Stimulated activated CD4-positive, alpha-beta T cell treated with anti-CD3 and anti-CD28 coated beads, Interleukin-2, amount 100 ng/mL, for 24 hours (primary cell): ENCODE results near the gene SH3PXD2B.

ENCODE experiments used
- DNase-seq, 2 donors: peaks; one replicate each; pipeline ENCODE4 v3.0.0-alpha.2; 2020

The SH3PXD2B gene

DNA sequence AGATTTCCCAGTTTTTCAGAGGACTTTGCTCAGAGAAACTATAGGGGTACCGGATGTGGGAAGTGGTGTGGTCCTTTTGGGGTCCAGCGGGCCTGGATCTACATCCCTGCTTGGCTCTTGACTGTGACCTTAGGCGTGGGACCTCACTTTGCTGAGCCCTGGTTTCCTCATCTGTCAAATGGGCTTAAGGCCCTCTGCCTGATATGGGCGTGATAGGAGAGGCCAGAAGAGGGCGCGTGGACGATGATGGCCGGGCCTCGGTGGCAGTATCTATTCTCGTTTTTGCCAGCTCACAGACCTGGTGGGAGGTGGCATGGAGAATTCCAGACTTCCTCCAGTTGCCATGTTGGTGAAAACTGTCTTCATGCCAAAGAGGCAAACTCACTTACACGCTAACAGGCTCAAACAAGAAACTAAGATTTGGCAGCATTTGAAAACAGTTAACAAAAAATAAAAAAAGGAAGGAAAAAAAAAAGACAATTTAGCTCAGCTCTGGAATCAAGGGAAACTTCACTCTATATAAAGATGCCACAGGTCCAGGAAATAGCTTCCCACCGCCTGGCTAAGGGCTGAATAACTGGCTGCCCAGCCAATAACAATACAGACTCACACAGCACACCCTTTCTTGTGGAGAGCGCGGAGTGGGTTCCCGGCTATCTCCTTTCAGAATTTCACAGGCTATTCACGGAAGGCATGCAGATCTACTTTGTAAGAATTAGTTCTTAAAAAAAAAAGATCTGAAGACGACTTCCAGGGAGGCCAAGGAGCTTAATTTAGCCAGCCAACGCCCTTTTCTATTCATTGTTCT lies 1.7 kb downstream of the SH3PXD2B start:
- DNase-seq, result no peak

DNA sequence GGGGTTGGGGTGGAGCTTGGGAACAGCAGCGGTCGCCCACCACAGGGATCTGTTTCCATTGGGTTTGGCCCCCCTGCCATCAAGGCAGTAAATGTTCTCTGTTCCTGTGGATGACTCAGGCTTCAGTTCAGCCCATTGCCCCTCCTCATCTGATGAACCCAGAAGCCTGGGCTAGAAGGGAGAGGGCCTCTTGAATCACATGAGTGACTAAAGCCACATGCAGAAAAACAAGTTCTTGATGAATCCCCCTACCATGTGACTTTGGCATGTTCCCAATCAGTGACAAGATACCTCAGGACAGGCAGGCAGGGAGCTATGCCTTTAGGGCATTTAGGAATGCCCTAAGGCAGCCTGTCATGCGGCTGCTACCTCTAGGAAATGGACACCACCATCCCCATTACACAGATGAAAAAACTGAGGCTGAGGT lies 2.5 kb downstream of the SH3PXD2B start:
- DNase-seq, result no peak

DNA sequence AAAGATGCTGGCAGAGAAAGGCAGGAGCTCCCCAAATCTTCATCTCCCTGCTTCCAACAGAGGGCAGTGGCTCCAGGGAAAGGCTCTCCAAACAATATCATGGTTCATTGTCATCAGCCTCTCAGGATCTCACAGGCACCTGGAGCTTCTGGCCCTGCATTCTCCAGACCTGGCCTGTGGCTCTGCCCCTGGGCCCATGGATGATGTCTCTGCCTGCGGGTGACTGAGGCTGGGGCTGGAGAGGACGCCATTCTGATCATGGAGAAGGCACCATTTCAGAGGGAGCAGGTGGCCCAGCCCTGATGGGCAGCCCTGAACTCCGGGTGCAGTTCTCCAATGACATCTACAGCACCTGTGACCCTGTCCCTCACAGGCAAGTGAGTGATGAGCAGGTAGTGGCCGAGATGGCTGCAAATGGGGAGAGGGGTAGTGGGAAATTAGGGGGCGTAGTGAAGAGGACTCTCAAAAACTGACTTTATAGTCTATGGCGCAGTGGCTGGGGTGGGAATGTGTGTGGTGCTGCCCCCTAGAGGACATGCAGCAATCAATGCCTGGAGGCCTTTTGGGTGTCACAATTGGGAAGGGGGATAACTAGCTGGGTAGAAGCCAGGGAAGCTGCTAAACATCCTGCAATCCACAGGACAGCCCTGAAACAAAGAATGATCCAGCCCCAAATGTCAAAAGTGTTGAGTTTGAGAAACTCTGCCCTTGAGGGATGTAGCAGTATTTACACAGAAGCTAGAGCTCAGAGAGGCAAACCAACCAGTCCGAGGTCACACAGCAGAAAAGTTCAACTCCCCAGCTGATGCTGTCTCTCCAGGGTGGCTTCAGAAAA lies 3.2 kb downstream of the SH3PXD2B start:
- DNase-seq, result peak; percentile 57 to 64

DNA sequence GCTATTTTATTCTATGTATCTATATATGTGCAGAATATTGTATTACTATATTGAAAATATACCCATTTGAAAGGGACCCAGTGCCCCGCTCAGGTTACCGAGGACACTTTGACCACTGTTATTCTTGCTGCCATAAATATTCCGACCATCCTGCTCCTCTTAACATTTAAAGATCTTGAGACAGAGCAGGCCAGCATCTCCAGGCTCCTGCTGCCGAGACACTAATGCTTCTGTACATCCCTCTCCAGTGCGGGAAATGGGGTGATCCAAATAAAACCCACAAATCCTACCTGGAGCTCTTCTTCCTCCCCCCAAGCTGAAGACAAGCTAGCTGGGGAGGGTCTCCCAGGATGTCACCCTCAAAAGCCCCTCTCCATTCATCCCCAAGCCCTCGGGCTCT lies 3.9 kb downstream of the SH3PXD2B start:
- DNase-seq, result no peak

DNA sequence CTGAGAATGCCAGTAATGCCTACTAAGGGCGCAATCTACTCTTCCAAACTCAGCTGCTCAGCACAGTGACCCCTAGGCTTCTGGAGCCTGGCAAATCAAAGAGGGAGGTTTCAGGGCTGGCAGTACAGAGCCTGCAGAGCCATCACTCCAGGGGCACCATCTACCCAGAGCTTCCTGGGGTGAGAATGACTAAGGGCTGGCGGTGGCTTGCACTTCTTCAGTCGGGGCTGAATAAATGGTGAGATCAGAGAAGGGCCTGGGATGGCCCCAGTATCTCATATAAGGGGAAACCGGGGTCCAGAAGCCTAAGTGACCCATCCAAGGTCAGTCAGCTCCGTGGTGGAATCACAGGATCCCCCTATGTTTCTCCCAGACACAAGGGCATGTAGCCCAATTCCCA lies 5.3 kb downstream of the SH3PXD2B start:
- no peak for DNase-seq

DNA sequence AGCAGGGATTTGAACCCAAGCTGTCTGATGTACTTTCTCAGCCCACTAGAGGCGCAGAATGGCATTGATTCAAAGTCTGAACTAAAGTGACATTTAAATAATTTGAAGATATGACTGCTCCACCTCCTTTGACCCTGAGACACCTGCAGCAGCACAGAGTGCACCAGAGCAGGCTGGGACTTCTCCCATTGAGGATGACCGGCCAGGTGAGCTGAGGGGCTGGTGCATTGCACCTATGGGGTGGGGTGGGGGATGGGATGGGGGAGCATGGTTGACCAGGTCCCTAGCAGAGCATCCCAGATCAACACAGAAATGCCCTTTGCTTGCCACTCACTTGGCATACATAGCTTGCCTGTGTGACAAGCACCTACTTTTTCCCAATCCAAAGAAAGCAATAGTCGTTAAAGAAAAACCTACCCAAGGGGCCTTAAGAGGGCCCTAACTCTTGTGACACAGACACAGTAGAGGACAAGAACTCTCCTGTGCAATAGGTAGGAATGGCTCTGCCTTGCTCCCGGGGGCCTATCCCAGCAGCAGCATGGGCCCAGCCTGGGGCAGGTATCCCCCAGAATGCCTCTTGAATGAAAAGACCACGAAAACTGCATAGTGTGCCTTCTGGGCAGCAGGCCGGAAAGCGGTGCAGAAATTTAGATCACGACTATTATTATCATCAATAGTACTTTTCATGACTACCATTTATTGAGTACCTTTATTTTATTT lies 6.5 kb downstream of the SH3PXD2B start:
- no peak for DNase-seq

DNA sequence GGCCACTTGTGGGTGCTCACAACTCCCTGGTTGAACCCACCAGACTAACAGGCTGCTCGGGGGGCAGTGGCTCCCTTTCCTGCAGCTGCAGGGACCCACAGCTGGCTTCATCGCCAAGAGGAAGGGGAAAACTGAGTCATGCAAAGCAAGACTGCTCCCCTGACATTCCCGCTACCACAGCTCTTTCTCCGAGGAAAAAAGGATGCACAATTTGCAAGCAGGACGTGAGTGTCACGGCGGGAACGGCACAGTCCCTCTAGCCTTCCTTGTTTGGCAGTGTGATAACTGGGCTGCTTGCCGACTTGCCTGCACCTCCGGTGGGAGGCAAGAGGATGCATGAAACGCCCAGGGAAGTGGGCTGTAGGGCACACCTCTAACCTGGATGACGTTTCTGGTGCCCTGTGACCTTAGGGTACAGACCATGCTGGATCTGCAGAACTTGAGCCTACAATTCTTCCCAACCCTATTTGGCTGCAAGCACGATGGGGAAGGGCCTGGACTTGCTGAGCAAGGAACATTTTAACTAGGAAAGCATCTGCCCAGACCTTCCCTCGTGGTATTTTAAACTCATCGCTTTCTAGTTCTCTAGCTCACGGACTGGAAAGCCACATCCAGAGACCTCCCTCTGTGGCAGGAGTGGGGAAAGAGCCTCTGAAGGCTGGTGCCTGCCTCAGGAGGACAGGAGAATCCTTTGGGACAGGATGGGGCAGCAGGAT lies 7.8 kb downstream of the SH3PXD2B start:
- no peak for DNase-seq

DNA sequence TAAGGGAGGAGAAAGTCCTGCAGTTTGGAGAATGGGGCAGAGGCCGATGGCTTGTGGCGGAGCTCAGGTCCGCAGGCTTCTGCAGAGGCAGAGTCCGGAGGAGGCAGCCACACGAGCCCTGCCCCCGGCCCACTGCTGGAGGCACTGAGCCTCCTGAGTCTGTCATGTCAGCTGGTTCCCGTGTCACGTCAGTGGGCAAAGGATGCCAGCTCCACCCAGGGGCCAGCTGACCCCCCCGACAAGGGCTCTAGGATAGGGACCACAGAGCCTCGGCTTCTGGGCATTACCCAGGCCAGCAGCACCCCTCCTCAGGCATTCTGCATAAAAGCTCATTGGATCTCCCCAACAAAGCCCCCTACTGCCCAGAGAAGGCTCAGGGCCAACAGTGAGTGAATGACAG lies 8.5 kb downstream of the SH3PXD2B start:
- DNase-seq, result no peak

DNA sequence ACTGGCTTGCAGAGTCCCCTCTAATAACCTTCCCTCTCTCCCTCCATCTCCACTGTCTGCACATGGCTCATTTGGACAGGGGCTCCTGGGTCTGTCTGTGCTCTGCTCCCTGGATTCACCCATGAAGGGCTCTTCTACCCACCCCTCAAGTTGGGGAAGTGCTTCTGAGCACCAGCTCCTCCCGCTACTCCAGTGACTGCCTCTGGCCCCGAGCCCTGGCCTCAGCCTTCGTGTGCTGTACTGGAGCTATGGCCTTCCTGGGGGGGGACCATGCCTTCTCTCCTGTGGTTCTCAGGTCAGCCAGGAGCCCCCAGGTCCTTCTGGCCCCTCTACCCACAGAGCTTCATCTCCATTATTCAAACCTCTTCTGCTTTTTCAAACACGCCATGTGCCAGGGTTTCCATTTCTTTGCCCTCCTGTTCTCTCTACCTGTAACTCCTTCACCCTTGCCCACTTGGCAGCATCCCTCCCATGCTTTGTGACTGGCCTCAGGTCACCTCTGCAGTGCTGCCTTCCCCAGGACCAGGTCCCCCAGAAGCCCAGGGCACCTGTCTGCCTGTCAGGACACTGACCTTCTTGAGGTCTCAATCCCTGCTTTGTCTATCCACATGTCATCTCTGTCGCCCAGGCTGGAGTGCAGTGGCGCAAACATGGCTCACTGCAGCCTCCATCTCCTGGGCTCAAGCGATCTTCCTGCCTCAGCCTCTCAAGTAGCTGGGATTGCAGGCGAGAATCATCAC lies 9.5 kb downstream of the SH3PXD2B start:
- no peak for DNase-seq

DNA sequence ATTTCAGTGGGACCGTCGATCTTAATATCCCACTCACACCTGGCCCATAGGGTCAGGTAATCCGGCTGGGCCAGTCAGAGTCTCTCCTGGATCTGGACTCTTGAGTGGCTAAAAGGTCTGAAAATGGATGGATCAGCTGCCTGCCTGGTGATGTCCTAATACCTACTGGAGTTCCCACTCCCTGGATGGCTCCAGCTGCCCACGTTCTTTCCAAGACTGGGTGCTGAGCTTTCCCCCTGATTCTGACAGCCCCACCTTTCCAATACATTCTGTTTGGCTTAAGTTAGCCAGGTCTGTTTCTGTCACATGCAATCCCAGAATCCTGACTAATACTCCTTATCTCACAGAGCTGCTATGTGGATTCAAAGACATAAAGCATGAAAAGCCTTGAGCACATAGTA lies 10.2 kb downstream of the SH3PXD2B start:
- DNase-seq, result no peak

DNA sequence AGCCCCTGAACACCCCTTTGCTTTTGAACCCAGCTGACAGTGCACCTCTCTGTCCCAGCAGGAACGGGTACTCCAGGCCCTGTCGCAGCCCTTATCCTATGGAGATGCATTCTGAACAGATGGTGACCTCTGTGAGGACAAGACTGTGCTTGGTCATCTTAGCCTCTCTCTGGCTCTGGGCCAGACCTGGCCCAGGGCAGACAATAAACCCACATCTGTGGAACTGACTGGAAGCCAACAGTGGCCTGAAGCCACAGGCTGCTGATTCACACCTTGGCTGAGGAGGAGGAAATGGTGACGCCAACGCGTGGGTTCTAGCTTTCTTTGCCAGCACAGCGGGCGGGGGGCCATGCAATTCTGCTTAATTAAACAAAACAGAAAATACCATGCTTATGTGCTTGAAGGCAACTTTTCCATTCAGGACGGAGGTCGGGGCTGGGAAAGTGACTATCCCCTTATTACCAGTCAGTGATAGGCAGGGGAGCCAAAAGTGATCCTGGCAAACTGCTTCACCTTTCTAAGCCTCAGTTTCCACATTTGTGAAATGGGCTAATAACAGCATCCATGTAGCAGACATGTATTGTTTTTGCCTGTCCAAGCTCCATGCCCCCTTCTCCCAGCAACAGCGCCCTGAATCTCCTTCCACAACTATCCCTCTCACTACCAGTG lies 10.8 kb downstream of the SH3PXD2B start:
- peak; percentile 51 to 75 for DNase-seq

DNA sequence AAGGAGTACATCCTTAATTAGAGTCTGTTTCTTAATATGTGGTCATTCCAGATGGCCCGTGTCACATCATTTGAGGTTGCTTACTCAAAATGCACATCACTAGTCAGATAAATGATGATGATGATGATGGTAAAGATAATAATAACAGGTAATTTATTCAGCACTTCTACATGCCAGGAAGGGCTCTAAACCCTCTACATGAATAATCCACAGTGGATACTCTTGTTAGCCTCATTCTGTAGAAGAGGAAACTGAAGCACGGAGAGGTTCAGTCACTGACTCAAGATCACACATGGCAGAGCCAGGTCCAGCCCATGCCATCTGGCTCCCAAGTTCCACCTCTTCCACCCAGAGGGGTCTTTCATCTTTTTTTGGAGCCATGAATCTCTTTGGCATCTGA lies 11.7 kb downstream of the SH3PXD2B start:
- DNase-seq, result no peak

DNA sequence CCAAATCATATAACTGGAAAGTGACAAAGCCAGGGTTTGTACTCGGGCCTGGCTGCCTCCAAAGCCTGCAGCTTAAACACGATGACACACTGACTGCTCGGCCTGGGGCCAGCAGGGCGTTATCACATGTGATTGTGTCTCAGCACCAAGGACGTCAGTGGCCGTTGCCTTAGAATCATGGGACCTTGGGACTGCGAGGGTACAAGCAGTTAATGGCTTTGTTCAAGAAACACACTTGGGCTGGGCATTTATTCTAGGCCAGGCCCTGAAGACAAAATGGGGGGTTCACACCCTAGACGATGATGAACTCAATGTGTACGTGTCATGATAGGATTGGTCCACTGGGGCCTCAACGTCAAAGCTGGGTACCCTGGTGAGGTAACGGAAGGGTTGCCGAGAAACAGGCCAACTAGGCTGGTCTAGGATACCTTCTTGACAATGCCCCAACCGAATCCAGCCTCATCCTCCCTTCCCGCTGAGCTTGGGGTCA lies 13.0 kb downstream of the SH3PXD2B start:
- DNase-seq, result no peak

DNA sequence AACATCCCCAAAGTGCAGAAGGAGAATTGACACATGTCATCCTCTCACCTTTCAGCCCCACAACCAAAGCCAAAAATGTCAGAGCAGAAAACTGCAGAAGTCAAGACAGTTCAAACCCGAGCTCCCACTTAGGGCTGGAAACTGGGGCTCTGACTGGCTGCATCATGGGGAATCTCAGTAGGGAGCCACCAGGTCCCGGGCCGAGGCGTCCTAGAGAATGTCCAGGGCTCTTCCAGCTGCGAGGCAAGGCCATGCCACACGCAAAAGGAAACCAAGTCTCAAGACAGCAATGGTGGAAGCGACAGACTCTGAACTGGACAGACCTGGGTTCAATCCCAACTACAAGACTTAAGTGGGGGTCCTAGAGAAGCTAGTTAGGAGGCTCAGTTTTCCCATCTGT lies 13.8 kb downstream of the SH3PXD2B start:
- no peak for DNase-seq

DNA sequence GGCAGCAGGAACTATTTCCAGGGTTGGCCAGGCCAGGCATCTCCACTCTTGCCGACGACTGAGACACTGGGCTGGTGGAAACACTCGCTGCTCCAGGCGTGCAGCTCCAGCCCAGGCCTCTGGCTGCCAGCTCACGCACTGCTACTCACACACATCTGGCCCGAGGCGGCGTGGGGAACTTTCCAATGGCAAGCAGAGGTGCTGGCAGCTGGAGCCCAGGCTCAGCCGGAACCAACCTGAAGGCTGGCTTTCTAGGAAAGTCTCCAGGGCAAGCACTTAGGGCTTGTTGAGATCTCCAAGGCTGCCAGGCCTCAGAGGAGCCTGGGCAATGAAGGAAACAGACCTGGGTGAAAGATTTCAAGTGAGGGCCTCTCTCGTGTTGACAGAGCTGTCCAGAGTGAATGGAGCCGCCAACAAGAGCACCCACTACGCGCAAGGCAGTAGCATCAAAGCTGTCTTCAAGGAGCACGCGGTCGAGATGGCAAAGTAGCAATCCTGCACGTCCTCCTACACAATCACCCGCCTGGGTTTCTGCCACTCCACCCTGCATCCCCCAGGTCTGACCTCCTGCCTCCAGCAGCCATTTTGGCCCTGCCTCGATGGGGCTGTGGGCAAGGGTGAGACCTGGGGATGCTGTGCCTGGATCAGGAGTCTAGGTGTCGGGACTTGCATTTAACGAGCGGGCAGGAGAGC lies 14.4 kb downstream of the SH3PXD2B start:
- DNase-seq, result no peak

DNA sequence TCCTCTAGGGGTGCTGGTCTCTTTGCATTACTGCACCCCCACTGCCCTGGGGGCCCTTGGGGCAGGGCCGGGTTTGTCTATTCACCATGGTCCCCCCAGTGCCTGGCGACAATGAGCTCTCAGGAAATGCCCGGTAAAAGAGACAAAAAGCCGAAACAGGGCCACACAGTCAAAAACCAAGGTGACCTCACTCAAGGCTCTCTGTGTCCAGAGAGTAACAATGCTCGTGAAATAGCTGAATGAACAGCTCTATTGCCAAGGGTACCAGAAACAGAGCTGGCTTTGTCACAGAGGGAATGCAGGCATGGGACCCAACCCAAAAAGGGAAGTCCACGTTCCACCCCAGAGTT lies 16.0 kb downstream of the SH3PXD2B start:
- no peak for DNase-seq

DNA sequence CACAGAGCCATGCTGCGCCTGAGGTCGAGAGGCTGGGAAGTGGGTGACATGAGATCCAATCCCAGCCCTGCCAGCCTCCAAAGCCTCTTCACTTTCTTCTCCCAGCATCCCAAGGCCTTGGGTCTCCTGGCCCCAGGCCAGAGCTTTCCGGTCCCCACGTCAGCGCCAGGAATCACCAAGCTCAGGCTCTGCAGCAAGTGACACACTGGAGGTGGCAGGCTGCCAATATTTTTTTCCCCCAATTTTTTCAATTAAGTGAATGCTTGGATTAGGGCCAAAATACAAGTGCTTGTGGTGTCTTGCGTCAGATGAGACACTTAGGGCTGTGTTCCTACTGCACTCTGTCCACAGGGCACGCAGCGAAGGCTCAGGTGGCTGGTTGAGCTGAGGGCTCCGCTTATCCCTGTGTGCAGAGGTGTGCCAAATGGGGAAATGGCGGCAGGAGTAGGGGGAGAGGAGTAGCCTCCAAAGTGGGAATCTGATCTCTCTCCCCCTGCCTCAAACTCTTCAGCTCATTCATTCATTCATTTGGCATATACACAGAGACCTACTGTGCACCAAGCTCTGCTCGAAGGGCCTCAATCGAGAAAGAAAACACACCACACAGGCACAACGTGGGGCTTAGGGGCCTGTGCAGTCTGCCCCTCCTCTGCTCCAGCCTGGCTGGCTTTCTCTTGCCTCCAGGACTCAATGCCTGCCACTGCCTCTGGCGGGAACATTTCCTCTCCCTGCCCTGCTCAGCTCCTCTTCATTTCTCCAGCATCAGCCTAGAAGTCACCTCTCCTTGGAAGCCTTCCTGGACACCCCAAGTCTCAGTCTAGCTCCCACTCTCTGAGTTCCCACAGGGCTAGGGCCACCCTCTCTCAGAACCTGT lies 16.6 kb downstream of the SH3PXD2B start:
- DNase-seq, result no peak

DNA sequence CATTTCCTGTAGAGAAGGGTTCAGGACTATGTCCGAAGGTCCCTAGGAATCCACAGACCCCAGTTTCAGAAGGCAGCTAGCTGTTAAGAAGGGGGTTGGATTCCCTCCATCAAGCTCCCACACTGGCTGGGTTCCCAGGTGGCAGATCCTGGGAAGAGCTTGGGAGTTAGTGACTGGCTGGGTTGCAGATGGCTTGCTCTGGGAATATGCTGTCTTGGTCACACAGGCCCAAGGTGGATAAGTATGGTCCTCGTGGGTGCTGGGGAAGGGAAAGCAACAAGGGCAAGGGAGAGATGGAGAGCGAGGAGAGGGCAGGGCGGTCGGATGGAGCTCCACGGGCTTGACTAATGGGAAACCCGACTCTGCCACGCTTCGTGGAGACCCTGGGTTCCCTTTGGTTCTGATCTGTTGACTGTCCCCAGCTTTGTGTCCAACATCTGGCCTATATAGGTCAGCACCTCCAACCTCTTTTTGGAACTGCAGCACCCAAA lies 17.4 kb downstream of the SH3PXD2B start:
- DNase-seq, result no peak

DNA sequence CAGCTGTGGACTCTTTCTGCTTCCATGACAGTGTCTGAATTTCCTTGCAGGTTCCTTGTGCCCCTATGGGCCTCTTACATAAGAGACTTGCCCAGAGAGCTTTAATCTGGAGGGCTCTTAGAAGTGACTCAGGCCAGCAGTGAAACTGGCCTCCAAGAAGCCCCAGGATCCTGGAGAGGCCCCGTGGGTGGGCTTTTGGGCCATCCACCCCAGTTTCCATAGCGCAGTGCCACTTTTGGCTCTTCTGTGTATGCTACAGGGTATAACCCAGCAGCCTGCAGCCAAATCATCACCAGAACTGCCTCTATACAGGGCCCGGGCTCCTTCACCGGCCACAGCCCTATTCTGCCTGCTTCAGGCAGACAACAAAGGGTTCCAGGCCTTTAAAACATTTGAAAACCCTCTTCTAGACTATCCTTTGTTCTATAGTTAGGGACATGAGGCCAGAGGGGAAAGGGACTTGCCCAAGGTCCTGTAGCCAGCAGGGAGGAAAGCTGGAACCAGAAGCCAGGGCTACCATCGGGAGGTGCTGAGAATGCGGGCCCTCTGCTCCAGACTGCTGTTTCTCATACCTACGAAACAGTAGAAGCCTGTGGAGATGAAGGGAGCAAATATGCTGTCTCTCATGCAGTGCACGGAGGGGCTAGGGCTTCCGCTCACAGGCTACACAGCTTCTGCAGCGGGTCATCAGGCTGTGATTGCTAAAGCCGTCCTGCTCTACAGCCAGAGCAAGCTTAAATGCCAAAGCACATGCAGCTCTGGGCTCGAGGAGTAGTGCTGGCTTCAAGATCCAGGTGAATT lies 18.0 kb downstream of the SH3PXD2B start:
- no peak for DNase-seq
